ENCODE results near the gene ANKRD1. TPM values are rescaled to one million over a fixed set of nuclear protein-coding genes. Genes with fewer than 3 reads are reported as not detected.
"Not testable (repeated sequence)": the region's sequence is repeated elsewhere in the genome, so short reads cannot be mapped to it uniquely, and the experiment has no call there.

ANKRD1 gene
- total RNA-seq, 1 experiment from 2014 or later: not detected

DNA sequence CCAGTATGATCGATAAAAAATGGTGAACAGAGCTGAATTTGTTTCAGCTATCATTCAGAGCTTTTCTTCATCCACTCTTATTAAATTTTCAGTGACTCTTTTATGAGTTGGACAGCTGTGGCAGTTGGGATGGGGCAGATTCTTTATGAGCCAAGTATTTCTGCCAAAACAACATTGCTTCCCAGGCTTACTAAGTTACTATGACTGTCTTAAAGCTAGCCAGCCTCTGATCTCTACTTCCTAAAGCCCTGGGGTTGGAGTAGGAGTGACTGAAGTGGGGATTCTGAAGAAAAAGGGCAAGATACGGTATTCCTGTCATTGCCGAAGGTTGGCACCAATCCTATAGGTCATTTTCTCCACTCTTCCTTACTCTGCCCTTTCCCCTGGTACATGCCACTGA is 36.5 kb downstream of the ANKRD1 start (continued):
- TF ChIP-seq, protein P1, sequence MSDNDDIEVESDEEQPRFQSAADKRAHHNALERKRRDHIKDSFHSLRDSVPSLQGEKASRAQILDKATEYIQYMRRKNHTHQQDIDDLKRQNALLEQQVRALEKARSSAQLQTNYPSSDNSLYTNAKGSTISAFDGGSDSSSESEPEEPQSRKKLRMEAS (IDR thresholded peaks at IDR 0.05): no peak
- TF ChIP-seq ELF1 (IDR thresholded peaks at IDR 0.05; ENCODE audit: borderline replicate concordance, low read depth) (no peak), POLR2A (IDR thresholded peaks at IDR 0.05; ENCODE audit: borderline replicate concordance, extremely low read depth, insufficient read depth, insufficient read length) (no peak), EGR1 (IDR thresholded peaks at IDR 0.05; ENCODE audit: low read depth) (no peak)

DNA sequence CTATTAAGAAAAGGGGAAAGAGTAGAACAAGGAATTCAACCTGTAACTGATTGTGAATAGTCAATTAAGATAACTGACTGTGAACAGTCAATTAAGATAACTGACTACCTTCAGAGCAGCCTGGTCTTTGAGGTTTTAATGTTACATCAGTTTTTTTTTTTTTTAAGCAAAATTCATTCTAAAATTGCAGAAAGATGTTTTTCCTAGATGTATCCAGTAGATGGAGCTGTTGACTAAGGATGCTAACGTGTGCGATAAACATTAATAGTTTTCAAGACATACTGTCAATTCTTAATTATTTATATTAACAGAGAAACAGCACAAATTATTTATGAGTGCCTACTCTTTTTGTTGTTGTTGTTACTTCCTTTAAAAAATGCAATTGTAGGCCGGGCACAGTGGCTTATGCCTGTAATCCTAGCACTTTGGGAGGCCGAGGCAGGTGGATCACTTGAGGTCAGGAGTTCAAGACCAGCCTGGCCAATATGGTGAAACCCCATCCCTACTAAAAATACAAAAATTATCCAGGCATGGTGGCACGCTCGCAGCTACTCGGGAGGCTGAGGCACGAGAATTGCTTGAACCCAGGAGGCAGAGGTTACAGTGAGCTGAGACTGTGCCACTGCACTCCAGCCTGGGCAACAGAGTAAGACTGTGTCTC is 40.7 kb downstream of the ANKRD1 start:
- H3K4me2 ChIP-seq (ENCODE audit: low read length); H3K27me3 ChIP-seq (ENCODE audit: insufficient read depth, low read length); H3K9me3 ChIP-seq (ENCODE audit: control insufficient read depth in 1 of 2, insufficient read depth in 1 of 2, low read depth in 1 of 2, low read length in 2 of 2); H3K4me1 ChIP-seq (ENCODE audit: control insufficient read depth in 1 of 2, insufficient read depth in 2 of 2, low read length in 2 of 2); H4K20me1 ChIP-seq (ENCODE audit: insufficient read depth); BruUV-seq (replicated peaks); ATAC-seq; H2AFZ ChIP-seq (ENCODE audit: low read depth, low read length, poor library complexity, severe bottlenecking); H3K4me3 ChIP-seq (replicated peaks in 1 of 2; ENCODE audit: low read depth in 1 of 2, low read length in 2 of 2); RAD21 ChIA-PET (ENCODE audit: low non-redundant PET in 1 of 2, low total read pairs in 2 of 2, uncharacterized antibody in 2 of 2, unreplicated experiment in 2 of 2); H3K9me2 ChIP-seq (ENCODE audit: insufficient read depth); H3K79me2 ChIP-seq (ENCODE audit: insufficient read depth, low read length); DNase-seq (ENCODE audit: low read depth, low spot score); H3K27ac ChIP-seq (ENCODE audit: low read depth, low read length); H3K9ac ChIP-seq (ENCODE audit: low read length): not testable (repeated sequence)
- CTCF ChIA-PET: interaction anchor here (0.6 to 1.8 kb wide), 12 partner anchors 8 to 865 kb away, joined by 3 to 8 read pairs (median 4); partner anchors contain the start of gene RPP30
- intact Hi-C loops (cut with micrococcal nuclease): loop anchor here (2.0 to 10.0 kb wide), 3 partner anchors 371 to 1035 kb away; no protein-coding TSS in a partner anchor
- TF ChIP-seq, protein P2, sequence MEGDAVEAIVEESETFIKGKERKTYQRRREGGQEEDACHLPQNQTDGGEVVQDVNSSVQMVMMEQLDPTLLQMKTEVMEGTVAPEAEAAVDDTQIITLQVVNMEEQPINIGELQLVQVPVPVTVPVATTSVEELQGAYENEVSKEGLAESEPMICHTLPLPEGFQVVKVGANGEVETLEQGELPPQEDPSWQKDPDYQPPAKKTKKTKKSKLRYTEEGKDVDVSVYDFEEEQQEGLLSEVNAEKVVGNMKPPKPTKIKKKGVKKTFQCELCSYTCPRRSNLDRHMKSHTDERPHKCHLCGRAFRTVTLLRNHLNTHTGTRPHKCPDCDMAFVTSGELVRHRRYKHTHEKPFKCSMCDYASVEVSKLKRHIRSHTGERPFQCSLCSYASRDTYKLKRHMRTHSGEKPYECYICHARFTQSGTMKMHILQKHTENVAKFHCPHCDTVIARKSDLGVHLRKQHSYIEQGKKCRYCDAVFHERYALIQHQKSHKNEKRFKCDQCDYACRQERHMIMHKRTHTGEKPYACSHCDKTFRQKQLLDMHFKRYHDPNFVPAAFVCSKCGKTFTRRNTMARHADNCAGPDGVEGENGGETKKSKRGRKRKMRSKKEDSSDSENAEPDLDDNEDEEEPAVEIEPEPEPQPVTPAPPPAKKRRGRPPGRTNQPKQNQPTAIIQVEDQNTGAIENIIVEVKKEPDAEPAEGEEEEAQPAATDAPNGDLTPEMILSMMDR (IDR thresholded peaks at IDR 0.05 in 2 of 3, conservative IDR thresholded peaks at IDR 0.05 in 1 of 3; ENCODE audit: borderline replicate concordance in 1 of 3, insufficient read depth in 1 of 3, low read depth in 2 of 3, low read length in 2 of 3): peak; percentile 49 to 64 (median 49); a peak in 5 of 6 replicates
- TF ChIP-seq RAD21 (IDR thresholded peaks at IDR 0.05; ENCODE audit: low read depth): peak; percentile 64
- POLR2A ChIA-PET: interaction anchor here (1.0 kb wide), 1 partner anchor 12 kb away, joined by 3 read pairs; no protein-coding TSS in a partner anchor
- peaks cover 37 to 47% of the 10 kb centered on the region in 2 experiments for H3K36me3 ChIP-seq (ENCODE audit: control insufficient read depth in 1 of 2, insufficient read depth in 2 of 2, low read length in 2 of 2)
